NCI-H2196 (cell line): ENCODE measurements around the gene TTC8.
A peak's percentile ranks its signal among the peaks of the same experiment; 100 is the strongest.

Experiments used
- DNase-seq: peaks from one replicate; lab custom pipeline; 2025; ENCODE audit not compliant: unreplicated experiment; lab: John Stamatoyannopoulos, UW

Gene TTC8

GRCh38 chr14:88864198-88864597, 39.7 kb downstream of the TTC8 start:
- no peak for DNase-seq

- no peak for DNase-seq
Measured at GRCh38 chr14:88866305-88866704, 41.9 kb downstream of the TTC8 start.

GRCh38 chr14:88868558-88869159, 44.2 kb downstream of the TTC8 start:
- peak; percentile 1 for DNase-seq

GRCh38 chr14:88870777-88871176, 46.3 kb downstream of the TTC8 start:
- DNase-seq = no peak

GRCh38 chr14:88871429-88871828, 47.0 kb downstream of the TTC8 start:
- DNase-seq = no peak

GRCh38 chr14:88872976-88873375, 48.5 kb downstream of the TTC8 start:
- no peak for DNase-seq

GRCh38 chr14:88877192-88877591, 52.7 kb downstream of the TTC8 start:
- DNase-seq = no peak

GRCh38 chr14:88879022-88879421, 54.6 kb downstream of the TTC8 start:
- DNase-seq = no peak

GRCh38 chr14:88882236-88882635, 57.8 kb downstream of the TTC8 start:
- DNase-seq = no peak

GRCh38 chr14:88895116-88895515, 70.7 kb downstream of the TTC8 start:
- DNase-seq = no peak

- DNase-seq = no peak
Measured at GRCh38 chr14:88901189-88901588, 76.7 kb downstream of the TTC8 start.

- no peak for DNase-seq
Measured at GRCh38 chr14:88901991-88902390, 77.5 kb downstream of the TTC8 start.

- DNase-seq = no peak
Measured at GRCh38 chr14:88902850-88903249, 78.4 kb downstream of the TTC8 start.

- DNase-seq = no peak
Measured at GRCh38 chr14:88904206-88904647, 79.8 kb downstream of the TTC8 start.

- no peak for DNase-seq
Measured at GRCh38 chr14:88904864-88905263, 80.4 kb downstream of the TTC8 start.

- DNase-seq = no peak
Measured at GRCh38 chr14:88908216-88908615, 83.8 kb downstream of the TTC8 start.

GRCh38 chr14:88910386-88910785, 85.9 kb downstream of the TTC8 start:
- DNase-seq = no peak

- DNase-seq = no peak
Measured at GRCh38 chr14:88911809-88912208, 87.4 kb downstream of the TTC8 start.

- DNase-seq = no peak
Measured at GRCh38 chr14:88914956-88915355, 90.5 kb downstream of the TTC8 start.

GRCh38 chr14:88919502-88919901, 95.1 kb downstream of the TTC8 start:
- DNase-seq = no peak
